AG04450 (cell line): ENCODE data around the gene MAD2L1. TPM values are rescaled to one million over a fixed set of nuclear protein-coding genes. Genes with fewer than 3 reads are reported as not detected.
"Not testable (repeated sequence)": the region's sequence is repeated elsewhere in the genome, so short reads cannot be mapped to it uniquely, and the experiment has no call there.

Experiments
- CTCF ChIA-PET: fragments of 300-600, 350-600 bp; formaldehyde crosslinking; extraction: SDS; loops from one replicate; lab custom pipeline; 2022; ENCODE audit warnings: antibody characterized with exemption, inconsistent platforms; lab: Charles Lee
- POLR2A ChIA-PET: fragments of 350-600 bp; formaldehyde crosslinking; extraction: SDS; loops from one replicate; lab custom pipeline; 2021; ENCODE audit warnings: antibody characterized with exemption, inconsistent platforms; lab: Yijun Ruan, JAX
- DNase-seq: peaks from one replicate; pipeline ENCODE4 v3.0.0-alpha.2; 2011; ENCODE audit warnings: low read depth, low spot score
- H3K27ac ChIP-seq: one replicate; pipeline ENCODE4 v1.5.1; 2012; ENCODE audit warnings: low read depth, low read length, control low read depth
- H3K27me3 ChIP-seq: one replicate; pipeline ENCODE4 v1.6.0; 2012; ENCODE audit warnings: low read length; ENCODE audit not compliant: control insufficient read depth, insufficient read depth
- H3K4me3 ChIP-seq: 2 replicates; pipeline ENCODE4 v1.5.1; 2011; ENCODE audit warnings: mild to moderate bottlenecking, low read depth, low read length, control low read depth
- H3K9me3 ChIP-seq: 2 replicates; pipeline ENCODE4 v1.5.1; 2012; ENCODE audit warnings: low read length; ENCODE audit not compliant: control insufficient read depth, insufficient read depth
- polyA plus RNA-seq: library from polyadenylated mRNA; depleted of rRNA; stranded (reverse); fragments of >200 nt; gene quantifications from 2 replicates; pipeline ENCODE4 v1.2.3, GENCODE V29; 2011
- TF ChIP-seq, protein P1 (sequence below): IDR thresholded peaks from 2 replicates; pipeline ENCODE4 v1.5.1; 2011; ENCODE audit warnings: low read depth, low read length, control low read depth, inconsistent platforms

MAD2L1 gene
- polyA plus RNA-seq, 1 experiment, result 18.6 TPM

DNA sequence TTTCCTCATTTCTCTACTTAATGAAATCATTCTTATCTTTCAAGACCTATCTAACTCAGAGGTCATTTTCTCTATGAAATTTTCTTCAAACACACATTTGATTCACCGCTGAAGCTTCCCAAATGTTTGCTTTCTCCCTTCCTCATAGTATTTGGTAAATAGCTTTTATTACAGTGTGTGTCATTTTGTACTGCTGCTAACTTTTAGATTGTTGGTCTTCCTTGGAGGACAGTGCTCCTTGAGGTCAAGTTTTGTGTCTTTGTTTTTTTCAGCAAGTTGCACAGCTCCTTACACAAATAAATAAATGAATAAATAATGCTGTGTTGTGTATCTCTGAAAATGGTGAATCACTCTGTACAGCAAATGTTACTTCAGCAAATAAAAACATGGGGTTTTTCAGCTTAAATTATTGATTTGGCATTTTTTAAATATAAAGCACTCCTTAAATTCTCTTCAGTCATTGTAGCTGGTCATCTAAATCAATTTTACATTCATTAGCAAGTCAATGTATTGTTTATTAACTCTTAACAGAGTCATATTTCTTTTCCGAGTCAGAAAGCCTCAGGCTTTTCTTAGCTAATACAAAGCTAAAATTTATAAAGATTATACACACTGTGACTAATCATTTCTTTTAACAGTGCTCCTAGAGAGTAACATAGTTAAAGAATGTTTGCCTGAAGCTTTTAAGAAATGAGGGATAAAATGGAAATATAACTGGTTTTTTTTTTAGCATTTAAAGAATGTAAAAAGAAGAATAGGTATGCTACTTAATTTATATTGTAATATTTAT, 30.1 kb upstream of the MAD2L1 start:
- Histone ChIP-seq H3K27ac (no peak overlapping the region), H3K4me3 (no peak overlapping the region), H3K27me3 (no peaks in the 10 kb centered on the region), H3K9me3 (no peaks in the 10 kb centered on the region)
- CTCF ChIA-PET, result no interaction called here
- TF ChIP-seq, protein P1, sequence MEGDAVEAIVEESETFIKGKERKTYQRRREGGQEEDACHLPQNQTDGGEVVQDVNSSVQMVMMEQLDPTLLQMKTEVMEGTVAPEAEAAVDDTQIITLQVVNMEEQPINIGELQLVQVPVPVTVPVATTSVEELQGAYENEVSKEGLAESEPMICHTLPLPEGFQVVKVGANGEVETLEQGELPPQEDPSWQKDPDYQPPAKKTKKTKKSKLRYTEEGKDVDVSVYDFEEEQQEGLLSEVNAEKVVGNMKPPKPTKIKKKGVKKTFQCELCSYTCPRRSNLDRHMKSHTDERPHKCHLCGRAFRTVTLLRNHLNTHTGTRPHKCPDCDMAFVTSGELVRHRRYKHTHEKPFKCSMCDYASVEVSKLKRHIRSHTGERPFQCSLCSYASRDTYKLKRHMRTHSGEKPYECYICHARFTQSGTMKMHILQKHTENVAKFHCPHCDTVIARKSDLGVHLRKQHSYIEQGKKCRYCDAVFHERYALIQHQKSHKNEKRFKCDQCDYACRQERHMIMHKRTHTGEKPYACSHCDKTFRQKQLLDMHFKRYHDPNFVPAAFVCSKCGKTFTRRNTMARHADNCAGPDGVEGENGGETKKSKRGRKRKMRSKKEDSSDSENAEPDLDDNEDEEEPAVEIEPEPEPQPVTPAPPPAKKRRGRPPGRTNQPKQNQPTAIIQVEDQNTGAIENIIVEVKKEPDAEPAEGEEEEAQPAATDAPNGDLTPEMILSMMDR, result no peak
- DNase-seq, result no peak
- POLR2A ChIA-PET, result no interaction called here

DNA sequence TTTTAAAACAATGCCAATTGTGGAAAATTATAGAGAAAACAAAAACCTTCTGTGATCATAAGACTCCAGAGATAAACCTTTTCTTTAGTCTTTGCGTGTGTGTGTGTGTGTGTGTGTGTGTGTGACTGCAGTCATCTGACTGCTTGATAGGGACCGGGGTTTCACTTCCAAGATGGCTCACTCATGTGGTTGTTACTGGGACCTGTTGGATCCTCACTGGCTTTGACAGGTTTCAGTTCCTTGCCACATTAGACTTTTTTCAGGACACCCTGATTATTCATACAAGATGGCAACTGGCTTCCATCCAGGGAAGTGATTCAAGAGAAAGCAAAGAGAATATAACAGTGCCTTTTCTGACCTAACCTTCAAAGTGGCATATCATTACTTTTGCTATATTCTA, 21.9 kb upstream of the MAD2L1 start:
- TF ChIP-seq, protein P1, result no peak
- Histone ChIP-seq H3K27ac (no peak overlapping the region), H3K4me3 (no peak overlapping the region), H3K9me3 (no peaks in the 10 kb centered on the region), H3K27me3 (no peaks in the 10 kb centered on the region)
- CTCF ChIA-PET, result no interaction called here
- no peak for DNase-seq
- POLR2A ChIA-PET, result no interaction called here

- H3K4me3 ChIP-seq, POLR2A ChIA-PET, H3K27ac ChIP-seq, CTCF ChIA-PET, H3K9me3 ChIP-seq, H3K27me3 ChIP-seq, DNase-seq: not testable (repeated sequence)
These were observed 21.4 kb upstream of the MAD2L1 start for GRCh38 chr4:120088066-120088465.

DNA sequence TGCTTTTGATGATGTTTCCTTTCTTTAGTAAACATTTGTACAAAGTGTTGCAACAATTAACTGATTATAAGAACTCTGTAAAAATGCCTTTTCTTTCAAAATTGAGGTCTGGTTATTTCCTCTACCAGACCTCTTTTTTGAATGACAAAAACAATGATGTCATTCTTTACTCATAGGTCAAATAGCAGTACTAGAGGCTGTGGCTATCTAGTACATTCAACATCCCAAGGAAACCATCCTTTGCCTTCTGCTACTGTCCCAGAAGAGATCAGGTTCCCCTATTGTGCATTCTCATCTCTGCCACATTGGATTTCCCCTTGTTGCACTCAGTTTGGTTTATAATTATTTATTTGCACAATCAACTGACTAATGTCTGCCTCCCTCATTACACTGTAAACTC, 19.1 kb upstream of the MAD2L1 start:
- DNase-seq, result peak; percentile 15
- H3K27ac ChIP-seq, result no peak overlapping the region
- POLR2A ChIA-PET, result no interaction called here
- no peaks in the 10 kb centered on the region for H3K9me3 ChIP-seq
- TF ChIP-seq, protein P1, result no peak
- no peaks in the 10 kb centered on the region for H3K27me3 ChIP-seq
- CTCF ChIA-PET, result interaction anchor here (0.9 to 1.2 kb wide), 2 partner anchors 13 to 17 kb away, joined by 3 read pairs; no protein-coding TSS in a partner anchor
- no peak overlapping the region for H3K4me3 ChIP-seq

GRCh38 chr4:120084327-120084726, 17.7 kb upstream of the MAD2L1 start:
- no peak overlapping the region for H3K4me3 ChIP-seq
- DNase-seq, result no peak
- TF ChIP-seq, protein P1, result no peak
- H3K27ac ChIP-seq, result no peak overlapping the region
- H3K9me3 ChIP-seq, result no peaks in the 10 kb centered on the region
- POLR2A ChIA-PET, result no interaction called here
- H3K27me3 ChIP-seq, result no peaks in the 10 kb centered on the region
- CTCF ChIA-PET, result no interaction called here
